ENCODE measurements around the gene ANKRD1.

ANKRD1 gene

DNA sequence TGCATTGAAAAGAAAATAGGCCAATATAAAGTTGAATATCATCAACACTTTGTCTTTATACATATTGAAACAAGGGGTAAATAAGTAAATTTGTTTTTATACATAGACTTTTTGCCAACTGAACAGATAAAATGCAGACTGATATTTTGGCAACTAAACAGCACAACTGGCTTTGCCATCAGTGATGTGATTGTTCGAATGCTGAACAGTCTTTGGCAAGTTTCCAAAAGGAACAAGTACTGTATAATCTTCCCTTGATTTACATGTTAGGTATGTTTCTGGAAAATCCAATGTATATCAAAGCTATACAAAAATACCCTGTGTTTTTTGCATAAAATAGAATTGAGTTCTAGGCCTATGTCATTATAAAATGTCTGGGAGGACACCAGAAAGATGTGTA, 18.2 kb upstream of the ANKRD1 start:
- DNase-seq (ENCODE audit: extremely low read depth, insufficient read length) = no peak
- TF ChIP-seq, protein P1, sequence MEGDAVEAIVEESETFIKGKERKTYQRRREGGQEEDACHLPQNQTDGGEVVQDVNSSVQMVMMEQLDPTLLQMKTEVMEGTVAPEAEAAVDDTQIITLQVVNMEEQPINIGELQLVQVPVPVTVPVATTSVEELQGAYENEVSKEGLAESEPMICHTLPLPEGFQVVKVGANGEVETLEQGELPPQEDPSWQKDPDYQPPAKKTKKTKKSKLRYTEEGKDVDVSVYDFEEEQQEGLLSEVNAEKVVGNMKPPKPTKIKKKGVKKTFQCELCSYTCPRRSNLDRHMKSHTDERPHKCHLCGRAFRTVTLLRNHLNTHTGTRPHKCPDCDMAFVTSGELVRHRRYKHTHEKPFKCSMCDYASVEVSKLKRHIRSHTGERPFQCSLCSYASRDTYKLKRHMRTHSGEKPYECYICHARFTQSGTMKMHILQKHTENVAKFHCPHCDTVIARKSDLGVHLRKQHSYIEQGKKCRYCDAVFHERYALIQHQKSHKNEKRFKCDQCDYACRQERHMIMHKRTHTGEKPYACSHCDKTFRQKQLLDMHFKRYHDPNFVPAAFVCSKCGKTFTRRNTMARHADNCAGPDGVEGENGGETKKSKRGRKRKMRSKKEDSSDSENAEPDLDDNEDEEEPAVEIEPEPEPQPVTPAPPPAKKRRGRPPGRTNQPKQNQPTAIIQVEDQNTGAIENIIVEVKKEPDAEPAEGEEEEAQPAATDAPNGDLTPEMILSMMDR (IDR thresholded peaks at IDR 0.05; ENCODE audit: insufficient read depth, low read length, poor library complexity, severe bottlenecking) = no peak
- no peaks in the 10 kb centered on the region for H3K36me3 ChIP-seq (ENCODE audit: control insufficient read depth, insufficient read depth, low read length)
- H3K4me3 ChIP-seq (replicated peaks; ENCODE audit: low read depth, low read length) = no peak overlapping the region
- no peaks in the 10 kb centered on the region for H3K27me3 ChIP-seq (replicated peaks; ENCODE audit: control insufficient read depth, insufficient read depth, low read length)

DNA sequence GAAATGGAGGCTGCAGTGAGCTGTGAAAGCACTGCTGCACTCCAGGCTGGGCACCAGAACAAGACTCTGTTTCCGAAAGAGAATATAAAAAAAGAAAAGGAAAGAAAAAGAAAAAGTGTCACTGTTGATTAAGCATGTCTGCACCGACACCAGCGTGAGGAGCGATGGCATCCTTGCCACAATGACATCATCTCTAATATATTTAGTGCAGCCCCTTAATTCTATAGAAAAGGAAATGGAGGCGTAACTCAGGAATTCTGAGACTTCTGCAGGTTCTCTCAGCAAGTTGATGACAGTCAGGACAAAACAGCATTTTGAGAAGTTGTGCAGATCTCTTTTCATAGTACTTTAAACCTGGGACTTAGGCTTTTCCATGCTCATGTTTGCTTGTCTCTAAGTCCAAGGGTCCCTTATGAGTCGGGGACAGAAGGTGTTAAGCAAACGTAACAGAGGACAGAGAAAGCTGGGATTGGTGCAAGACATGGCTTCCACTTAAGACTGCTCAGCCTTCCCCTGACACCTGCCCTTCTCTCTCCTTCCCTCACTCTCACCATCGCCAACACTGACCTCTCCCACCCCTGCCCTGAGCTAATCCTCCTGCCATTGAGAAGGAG, 16.9 kb upstream of the ANKRD1 start:
- Histone ChIP-seq H3K27me3 (replicated peaks; ENCODE audit: control insufficient read depth, insufficient read depth, low read length) (no peaks in the 10 kb centered on the region), H3K36me3 (ENCODE audit: control insufficient read depth, insufficient read depth, low read length) (no peaks in the 10 kb centered on the region), H3K4me3 (replicated peaks; ENCODE audit: low read depth, low read length) (no peak overlapping the region)
- TF ChIP-seq, protein P1 (IDR thresholded peaks at IDR 0.05; ENCODE audit: insufficient read depth, low read length, poor library complexity, severe bottlenecking) = no peak
- DNase-seq (ENCODE audit: extremely low read depth, insufficient read length) = no peak

DNA sequence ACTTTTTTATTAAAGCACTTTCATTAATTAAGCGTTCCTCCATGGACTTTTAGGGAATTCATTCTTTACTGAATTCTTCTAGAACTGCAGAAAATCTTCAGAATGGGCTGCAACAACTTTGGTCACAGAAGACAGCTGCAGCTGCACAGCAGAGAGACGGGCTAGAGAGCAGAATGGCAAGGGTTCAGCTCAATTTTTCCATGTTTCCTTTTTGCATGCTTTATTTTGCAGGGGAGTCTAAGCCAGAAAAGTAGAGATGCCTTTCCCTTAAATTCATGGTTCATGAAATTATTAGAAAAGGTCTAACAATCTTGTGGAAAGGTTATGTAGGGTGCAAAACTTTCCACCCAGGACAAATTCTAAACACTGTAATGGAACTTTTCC, 15.4 kb upstream of the ANKRD1 start:
- TF ChIP-seq, protein P1 (IDR thresholded peaks at IDR 0.05; ENCODE audit: insufficient read depth, low read length, poor library complexity, severe bottlenecking) = no peak
- Histone ChIP-seq H3K4me3 (replicated peaks; ENCODE audit: low read depth, low read length) (no peak overlapping the region), H3K36me3 (ENCODE audit: control insufficient read depth, insufficient read depth, low read length) (no peaks in the 10 kb centered on the region), H3K27me3 (replicated peaks; ENCODE audit: control insufficient read depth, insufficient read depth, low read length) (no peaks in the 10 kb centered on the region)
- DNase-seq (ENCODE audit: extremely low read depth, insufficient read length) = no peak

DNA sequence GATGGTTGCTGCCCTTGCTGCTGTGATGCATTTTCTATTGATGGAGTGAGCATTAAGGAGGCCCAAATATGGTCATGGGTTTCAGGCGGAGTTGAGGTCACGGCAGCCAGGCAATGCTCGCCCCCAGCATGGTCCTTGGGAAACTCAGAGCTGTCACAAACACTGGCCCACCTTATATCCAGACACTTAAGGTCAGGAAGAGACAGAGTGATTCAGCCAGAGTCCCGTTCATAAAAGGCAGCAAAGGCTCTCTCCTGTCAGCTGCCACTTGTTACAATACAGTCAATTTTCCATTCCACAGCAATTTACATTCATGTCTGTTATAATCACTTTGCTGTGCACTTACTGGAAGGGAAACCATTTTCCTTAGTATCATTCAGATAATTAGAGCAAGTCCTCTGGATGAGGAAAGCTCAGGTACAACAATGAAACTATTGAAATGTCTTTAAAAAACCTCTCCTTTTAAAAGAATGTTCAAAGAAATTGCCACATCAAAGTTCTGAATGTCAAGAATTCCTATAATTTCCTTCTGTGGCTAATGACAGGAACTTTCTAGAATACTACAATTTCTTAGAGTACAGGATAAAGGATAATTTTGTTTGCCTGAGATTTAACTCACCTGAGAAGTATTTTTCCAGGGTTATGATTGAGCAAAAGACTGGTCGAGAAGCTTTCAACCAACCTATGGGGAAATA, 14.8 kb upstream of the ANKRD1 start:
- Histone ChIP-seq H3K36me3 (ENCODE audit: control insufficient read depth, insufficient read depth, low read length) (no peaks in the 10 kb centered on the region), H3K4me3 (replicated peaks; ENCODE audit: low read depth, low read length) (no peak overlapping the region), H3K27me3 (replicated peaks; ENCODE audit: control insufficient read depth, insufficient read depth, low read length) (no peaks in the 10 kb centered on the region)
- TF ChIP-seq, protein P1 (IDR thresholded peaks at IDR 0.05; ENCODE audit: insufficient read depth, low read length, poor library complexity, severe bottlenecking) = no peak
- DNase-seq (ENCODE audit: extremely low read depth, insufficient read length) = no peak

DNA sequence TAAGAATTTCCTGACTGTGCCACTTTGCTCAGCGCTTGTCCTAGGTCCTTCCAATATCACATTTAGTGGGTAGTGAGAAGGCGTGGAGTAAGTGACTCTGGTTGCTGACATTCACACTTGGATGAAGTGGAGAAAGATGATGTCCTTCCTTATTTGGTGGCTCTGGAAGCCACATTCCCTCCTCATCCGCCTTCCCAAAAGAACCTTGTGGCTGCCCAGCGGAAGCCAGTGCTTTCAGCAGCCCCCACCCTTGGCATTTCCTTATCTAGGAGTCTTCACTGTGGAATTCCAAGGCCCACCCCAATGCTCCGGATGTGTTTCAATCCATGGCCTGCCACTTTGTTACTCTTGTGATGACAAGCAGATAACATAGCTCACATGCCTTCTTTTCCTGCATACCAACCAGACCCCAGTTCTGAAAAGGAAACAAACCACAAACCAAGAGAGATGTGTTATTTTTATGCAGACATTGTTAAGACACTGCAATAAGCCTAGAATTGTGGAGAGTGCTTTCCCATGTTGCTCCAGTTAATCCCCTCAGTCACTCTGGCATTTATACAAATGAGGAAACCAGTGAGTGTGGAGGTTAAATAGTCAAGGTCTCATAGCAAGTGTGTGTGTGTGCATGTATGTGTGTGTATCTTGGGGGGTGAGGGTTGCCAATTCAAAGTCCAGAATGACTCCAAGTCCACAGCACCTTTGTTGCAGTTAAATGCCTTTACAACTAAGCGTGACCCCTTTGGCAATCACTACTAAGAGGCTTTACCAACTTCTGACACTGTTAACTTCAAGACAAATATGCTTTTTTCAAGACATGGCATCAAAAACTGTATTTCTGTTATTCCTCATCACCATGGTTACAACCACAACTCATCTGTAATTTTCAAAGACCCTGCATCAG, 10.3 kb upstream of the ANKRD1 start:
- Histone ChIP-seq H3K27me3 (replicated peaks; ENCODE audit: control insufficient read depth, insufficient read depth, low read length) (no peaks in the 10 kb centered on the region), H3K36me3 (ENCODE audit: control insufficient read depth, insufficient read depth, low read length) (no peaks in the 10 kb centered on the region), H3K4me3 (replicated peaks; ENCODE audit: low read depth, low read length) (no peak overlapping the region)
- no peak for DNase-seq (ENCODE audit: extremely low read depth, insufficient read length)
- TF ChIP-seq, protein P1 (IDR thresholded peaks at IDR 0.05; ENCODE audit: insufficient read depth, low read length, poor library complexity, severe bottlenecking) = no peak
